AG08396 (cell line): ENCODE measurements around the gene ACTL6B.

ENCODE experiments used
- DNase-seq: peaks from one replicate; pipeline ENCODE4 v3.0.0; 2012; ENCODE audit warnings: low spot score, mixed read lengths

Gene ACTL6B

DNA sequence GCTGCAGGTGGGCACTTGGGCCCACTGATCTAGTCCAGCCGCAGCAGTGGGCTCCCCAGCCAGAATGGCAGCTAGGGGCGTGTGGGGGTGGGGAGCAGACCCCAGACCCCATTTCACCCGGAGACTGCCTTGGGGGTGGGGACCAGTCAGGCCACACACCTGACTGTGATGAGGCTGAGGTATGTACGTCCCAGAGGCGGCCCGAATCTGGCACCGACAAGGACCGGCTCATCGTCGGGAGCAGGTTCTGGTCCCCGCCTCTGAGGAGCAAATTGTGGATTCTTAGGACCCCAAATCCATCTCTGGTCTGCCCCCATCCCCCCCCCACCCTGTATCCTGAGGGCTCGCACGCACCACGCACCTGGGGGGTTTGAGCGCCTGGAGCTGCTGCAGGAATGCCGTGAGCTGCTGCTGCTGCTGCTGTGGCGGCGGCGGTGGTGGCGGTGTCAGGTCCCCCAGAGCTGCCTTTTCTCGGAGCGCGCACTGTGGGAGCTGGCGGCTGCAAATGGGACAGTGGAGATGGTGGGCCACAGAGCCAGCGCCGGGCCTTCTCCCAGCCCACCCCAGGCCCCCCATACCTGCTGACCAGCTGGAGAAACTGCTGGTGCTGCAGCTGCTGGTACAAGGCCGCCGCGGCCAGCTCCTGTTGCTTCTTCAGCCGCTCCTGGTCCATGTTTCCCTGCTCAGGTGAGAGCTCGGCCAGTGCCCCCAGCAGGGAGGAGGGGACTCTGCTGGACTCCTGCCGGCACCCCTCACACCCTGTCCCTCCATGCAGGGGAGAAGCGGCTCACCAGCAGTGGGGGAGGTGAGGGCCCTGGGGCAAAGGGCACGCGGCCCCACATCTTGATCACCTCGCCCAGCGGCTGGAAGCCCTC lies 27.6 kb upstream of the ACTL6B start:
- DNase-seq = peak; percentile 10

DNA sequence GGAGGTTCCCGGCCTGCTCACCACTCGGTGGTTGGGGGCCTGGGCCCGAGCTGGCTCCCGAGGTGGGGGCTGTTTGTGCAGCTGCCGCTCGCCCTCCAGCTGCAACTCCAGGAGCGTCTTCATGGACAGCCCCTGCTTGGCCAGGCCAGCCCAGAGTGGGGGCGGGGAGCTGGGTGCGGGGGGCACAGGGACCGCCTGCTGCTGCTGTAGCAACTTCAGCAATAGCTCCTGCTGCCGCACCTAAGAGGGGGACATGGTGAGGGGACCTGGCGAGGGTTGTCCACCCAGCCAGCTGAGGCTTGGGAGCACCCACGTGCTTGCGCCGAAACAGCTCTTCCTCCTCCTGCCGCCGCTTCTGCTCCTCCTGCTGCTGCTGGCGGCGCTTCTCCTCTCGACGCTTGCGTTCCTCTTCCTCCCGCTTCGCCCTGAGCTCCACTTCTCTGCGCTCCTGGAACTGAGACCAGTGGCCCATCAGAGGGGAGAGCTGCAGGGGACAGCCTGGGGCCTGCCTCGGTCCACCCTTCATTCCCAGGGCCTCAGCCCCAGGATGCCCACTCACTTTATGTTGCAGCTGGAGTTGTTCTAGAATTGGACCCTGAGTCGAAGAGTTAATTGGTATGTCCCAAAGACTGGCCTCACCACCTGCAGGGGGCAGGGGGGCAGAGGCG lies 26.9 kb upstream of the ACTL6B start:
- peak; percentile 14 for DNase-seq

DNA sequence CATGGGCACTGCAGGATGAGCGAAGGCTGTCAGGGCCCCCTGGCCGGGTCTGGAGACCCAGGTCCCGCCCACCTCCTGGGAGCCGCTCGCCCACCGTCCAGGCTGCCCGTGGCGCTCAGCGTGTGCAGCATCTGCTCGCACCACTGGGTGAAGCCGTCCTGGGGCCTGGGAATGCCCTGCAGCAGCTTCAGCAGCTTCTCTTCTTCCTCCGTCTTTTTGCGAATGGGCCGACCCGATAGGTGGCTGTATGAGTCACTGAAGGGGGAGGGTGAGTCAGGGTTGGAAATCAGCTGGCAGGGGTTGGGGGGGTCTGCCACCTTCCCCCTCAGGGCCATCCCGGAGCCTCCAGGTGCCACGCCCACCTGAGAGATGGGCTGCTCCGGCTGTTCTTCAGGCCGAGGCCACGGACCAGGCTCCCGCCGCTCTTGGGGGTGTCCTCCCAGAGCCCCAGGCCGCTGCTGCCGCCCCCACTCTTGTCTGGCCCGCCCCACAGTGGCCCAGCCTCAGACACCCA lies 26.0 kb upstream of the ACTL6B start:
- DNase-seq = peak; percentile 17

DNA sequence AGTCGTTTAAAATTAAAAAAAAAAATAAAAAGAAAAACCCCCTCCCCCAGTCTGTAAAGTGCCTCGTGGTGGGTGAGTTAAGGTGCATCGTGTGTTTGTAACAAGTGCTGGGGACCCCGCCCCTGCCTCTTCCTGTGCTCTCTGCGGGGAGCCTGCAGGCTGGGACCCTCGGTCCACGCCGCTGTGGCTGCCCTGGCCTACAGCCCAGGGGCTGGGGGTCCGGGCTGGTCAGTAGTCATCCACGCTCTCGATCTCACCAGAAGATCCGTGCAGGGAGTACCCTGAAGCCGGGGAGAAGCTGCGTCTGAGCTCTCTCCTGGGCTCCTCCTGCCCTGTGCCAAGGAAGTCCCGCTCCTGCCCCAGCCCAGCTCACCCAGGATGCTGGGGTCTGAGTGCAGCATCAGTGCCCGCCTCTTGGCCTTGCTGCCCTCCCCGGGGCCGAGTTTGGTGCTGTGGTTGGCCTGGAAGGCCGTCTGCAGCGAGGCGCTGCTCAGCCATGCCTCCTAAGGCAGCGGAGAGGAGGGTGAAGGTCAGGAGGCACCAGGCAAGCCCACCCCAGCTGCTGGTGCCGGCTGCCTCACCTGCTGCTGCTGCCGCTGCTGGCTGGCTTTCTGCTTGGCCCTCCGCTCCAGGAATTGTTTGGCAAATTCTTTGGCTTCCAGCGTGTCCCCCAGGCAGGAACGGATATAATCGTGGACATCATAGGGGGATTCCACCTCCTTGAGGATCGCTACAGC lies 25.4 kb upstream of the ACTL6B start:
- DNase-seq = peak; percentile 12

DNA sequence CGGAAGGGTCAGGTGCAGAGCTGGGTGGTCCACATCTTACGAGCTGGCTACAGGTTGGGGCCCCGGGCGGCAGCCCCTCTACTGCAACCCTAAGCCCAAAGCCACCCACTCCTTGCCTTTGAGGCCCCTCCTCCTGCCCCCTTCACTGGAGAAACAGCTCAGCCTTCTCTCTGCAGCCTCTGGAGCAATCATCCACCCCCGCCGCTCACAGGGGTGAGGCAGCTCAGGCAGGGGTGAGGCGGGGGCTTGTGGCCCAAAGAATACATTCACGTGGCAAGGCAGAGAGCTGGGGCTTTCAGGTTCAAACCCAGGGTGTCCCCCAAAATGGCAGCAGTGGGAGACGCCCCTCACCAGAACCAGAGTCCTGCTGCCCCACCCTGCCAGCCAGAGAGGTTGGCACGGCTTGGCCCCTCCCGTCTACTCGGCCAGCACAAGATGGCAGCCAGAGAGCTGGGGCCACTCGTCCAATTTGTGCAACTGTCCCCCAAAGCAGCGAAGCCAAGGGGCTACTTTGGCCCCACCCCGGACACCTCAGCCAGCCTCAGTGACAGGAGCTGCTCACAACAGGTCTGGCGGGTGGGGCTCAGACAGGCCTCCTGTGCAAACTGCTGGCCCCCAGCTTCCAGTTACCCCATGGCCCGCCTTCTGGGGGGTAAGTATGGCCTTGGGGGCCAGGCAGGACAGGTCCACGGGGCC lies 24.5 kb upstream of the ACTL6B start:
- peak; percentile 13 for DNase-seq

DNA sequence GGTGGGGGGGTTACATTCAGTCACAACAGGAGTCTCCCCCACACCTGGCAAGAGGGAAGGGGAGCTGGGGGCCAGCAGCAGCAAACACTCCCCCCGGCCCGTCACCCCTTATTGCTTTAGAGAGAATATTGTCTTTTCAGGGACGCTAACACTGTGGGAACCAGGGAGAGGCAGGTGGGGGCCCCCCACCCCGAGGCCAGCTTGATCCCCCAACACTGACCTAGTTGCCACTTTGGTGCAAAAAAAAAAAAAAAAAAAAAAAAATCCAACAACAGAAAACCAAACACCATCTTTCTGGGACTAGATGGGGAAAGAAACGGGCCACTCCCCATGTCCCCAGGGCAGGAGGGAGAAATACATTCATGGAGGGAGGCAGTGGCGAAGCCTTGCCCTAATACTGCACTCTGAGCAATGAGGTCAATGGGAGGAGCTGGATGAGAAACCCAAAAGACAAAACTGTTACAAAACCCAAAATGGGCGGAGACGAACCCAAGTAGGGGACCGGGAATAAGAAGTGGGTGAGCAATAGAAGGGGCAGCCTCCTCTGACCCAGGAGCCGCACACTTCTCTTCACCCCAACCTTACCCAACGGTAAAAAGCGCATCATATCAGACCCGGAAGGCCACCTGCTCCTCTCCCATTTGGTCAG lies 23.8 kb upstream of the ACTL6B start:
- DNase-seq = peak; percentile 47

DNA sequence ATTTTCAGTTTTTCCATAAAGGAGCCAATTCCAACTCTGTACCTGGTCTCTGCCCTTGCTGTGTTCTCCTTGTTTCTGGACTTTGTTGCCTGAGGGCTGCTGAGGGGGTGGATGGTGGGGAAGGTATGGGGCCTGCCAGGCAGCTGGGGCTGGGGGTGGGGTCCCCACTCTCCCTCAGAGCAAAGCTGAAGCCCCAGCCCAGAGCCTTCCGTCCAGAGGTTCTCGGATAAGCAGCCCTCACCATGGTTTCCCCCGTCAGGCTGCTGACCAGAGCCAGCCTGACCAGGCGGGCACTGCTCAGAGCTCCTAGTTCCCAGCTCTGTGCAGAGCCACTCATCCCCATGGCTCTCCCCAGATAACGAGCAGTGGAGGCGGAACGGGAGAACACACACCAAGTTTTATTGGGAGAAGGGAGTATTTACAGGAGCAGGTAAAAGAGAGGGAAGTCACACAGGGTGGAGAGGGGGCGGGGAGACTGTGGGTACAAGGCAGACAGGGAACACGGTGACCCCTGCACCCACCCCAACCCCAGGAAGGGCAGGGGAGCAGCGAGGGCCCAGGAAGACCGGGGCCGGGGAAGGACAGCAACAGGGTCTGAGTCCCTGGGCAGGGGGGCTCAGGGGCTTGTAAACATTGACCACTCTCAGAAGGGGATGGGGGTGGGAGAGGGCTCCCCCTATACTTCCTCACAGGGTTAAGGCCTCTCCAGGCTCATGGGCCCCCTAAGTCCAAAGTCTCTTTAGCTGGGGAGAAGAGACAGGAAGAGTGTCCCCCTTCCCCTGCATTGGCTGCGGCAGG lies 23.1 kb upstream of the ACTL6B start:
- DNase-seq = no peak

DNA sequence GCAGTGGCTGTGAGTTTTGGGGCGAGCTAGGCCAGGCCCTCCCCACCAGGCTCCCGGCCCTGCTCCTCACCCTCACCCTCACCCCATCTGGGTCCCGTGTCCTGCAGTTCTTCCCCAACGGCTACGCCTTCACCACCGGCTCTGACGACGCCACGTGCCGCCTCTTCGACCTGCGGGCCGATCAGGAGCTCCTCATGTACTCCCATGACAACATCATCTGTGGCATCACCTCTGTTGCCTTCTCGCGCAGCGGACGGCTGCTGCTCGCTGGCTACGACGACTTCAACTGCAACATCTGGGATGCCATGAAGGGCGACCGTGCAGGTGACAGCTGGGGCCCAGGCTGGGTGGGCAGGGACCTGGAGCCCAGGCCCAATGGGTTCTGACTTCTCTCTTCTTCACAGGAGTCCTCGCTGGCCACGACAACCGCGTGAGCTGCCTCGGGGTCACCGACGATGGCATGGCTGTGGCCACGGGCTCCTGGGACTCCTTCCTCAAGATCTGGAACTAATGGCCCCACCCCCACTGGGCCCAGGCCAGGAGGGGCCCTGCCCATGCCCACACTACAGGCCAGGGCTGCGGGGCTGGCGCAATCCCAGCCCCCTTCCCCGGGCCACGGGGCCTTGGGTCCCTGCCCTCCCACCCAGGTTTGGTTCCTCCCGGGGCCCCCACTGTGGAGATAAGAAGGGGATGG lies 22.2 kb upstream of the ACTL6B start:
- no peak for DNase-seq

DNA sequence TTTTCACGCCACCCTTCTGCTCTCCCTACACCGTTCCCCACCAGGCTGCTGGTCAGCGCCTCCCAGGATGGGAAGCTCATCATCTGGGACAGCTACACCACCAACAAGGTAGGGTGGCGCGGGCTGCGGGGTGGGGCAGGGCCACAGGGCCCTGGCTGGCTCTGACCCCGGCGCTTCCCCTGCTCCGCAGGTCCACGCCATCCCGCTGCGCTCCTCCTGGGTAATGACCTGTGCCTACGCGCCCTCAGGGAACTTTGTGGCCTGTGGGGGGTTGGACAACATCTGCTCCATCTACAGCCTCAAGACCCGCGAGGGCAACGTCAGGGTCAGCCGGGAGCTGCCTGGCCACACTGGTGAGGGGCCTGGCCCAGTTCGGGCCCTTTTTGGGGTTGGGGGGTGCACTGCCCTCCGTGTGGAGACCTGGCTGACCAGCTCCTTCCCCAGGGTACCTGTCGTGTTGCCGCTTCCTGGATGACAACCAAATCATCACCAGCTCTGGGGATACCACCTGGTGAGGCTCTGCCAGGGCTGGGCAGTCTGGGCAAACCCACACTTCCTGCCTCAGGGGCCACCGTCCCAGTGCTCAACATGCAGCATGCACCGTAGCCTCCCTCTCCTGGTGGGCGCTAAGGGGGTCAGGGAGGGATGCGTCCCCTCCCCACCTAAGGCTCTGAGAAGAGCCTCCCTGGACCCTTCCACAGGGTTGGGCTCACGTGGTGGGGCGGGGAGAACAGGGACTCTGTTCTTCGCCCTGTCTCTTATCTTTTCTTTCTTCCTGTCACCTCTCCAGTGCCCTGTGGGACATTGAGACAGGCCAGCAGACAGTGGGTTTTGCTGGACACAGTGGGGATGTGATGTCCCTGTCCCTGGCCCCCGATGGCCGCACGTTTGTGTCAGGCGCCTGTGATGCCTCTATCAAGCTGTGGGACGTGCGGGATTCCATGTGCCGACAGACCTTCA lies 21.3 kb upstream of the ACTL6B start:
- no peak for DNase-seq

DNA sequence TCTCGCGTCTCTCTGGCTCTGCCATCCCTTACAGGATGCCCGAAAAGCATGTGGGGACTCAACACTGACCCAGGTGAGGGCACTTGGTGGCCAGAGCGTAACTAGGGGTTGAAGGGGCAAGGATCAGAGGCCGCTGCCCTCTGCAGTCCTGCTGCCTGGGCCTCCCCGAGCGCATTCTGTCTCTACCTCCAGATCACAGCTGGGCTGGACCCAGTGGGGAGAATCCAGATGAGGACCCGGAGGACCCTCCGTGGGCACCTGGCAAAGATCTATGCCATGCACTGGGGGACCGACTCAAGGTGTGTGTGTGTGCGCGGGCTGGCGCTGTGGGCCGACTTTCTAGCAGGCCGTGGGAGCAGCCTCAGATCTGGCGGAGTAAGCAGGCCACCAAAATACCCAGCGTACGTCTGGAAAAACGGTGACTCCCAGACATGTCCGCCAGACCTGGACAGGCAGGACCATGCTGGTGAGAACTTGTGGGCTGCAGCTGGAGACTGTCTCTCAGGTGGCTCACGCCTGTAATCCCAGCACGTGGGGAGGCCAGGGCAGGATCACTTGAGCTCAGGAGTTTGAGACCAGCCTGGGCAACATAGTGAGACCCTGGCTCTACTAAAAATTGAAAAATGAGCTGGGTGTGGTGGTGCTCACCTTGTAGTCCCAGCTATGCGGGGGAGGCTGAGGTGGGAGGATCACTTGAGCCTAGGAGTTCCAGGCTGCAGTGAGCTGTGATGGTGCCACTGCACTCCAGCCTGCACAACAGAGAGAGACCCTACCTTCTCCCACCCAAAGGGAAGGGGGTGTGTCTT lies 20.5 kb upstream of the ACTL6B start:
- DNase-seq = no peak

DNA sequence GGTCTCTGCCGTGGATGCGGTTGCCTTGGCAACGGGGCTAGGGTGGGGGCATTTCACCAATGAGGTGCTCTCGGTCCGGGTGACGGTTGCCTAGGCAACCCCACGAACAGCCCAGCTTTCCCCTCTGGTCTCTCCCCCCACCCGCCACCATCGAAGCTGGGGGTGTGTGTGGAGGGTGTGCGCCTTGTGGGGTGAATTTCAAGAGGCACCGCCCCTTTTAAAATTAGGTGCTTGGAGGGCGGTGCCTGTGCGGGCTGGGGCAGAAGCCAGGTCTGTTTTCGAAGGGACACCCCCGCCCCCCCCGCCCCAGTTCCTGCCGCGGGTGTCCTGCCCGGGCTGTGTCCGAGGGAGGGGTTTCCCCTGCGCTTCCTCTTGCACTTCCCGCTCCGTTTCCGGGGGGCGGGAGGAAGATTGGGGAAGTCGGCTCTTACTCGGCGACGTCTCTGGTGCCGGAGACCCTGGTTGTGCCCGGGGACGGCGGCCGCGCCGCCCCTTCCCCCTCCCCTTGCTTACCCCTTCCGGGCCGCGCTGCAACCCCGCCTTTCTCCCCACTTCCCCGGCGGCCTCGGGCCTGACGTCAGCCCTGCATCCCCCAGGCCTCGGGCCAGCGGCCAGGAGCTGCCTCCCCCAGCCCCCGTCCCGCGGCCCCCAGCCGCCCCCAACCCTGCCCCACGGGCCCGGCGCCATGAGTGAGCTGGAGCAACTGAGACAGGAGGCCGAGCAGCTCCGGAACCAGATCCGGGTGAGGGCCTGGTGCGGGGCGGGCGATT lies 19.5 kb upstream of the ACTL6B start:
- DNase-seq = peak; percentile 78

DNA sequence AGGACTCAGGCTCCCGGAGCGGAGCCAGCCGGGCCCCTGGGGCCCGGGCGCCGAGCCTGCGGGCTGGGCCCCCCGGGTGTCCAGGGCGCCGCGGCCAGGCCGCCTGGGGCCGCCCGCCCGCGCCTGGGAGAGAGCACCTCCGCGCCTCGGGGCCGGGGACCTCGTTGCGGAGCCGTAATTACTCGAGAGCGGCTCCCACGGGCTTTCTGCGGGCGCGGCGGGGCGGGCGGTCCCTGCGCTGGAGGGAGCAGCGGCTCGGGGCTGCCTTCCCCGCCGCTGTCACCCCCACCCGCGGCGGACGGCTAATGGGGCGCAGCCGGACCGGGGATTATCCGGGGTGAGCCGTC lies 18.8 kb upstream of the ACTL6B start:
- peak; percentile 38 for DNase-seq

DNA sequence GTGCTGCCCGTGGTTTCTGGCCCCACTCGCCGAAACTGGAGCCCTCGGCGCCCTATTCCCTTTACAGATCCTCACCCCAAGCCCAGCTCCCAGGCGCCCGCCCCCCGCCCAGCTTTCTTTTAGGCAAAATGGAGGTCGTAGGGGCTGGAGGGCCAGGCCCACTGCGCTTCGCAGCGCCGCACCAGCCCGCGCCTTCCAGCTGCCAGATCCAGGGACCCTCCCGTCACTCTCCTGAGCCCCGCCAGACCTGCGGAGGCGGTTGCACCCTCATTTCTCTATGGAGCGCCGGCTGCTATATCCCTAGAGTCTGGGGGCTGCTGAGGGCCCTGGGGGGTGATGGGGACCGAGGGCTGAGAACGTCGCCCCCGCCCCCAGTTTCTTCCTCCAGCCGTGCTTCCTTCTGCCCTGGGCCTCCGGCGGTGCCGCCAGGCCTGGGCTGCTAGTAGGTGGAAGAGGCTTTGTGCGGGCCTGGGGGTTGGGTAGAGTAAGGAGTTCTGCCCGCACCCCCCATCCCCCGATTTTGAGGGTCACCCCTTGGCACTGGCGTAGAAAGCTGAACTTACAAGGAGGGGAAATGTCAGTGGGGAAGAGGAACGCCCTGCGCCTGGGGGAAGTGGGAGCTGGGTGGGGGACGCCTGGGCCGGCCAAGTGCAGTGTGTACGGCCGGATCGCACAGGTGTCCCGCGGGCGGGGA lies 18.3 kb upstream of the ACTL6B start:
- no peak for DNase-seq

DNA sequence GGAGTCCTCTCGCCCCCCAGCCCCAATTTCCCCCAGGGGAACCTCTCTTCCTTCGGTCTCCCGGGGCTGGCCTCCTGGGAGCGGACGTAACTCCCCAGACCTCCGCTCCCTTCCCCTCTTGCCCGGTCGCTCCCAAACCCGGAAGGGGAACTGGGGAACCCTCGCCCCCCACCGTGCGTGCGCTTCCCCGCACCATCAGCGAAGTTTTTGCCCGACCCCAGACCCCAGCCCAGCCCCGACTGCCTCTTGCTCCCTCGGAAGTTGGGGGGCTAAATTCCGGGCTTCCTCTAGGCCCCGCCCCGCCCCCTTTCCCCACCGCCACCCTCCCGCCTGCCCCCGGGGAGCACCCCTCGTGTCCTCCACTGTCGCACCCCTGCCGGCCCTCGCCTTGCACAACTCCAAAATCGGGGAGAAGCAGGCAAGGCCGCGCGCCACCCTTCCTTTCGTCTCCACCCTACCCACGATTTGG lies 17.7 kb upstream of the ACTL6B start:
- DNase-seq = peak; percentile 40

DNA sequence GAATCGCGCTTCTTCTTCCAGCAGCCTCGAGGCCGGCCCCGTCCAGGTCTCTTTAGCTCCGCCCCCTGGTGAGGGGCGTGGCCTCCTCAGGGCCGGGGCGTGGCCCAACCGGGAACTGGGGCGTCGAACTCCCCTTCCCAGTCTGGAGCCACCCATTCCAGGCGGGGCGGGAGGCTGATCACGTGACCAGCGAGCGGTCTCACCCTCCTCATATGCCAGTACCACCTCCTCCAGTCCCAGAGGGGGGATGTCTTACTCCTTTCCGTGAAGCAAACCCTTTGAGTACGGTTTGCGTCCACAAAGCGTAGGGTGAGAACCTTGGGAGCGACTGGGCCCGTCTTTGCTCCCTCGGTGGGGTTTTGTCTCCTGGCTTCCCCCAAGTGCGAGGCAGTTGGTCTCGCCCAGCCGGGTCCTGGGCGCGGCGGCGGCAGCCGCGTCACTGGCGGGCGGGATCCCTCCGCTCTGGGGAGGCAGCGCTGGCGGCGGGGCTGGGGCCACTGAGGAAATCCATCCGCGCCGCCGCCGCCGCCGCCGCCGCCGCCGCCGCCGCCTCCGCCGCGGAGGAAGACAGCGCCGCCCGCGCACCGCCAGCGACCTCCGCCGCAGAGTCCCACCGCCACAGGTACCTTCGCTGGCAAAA lies 17.2 kb upstream of the ACTL6B start, which contains the start of gene GNB2:
Gene GNB2 (plus strand): TSS at position 439 of the 640 bp plus-strand sequence. CDS start 2,526 bp downstream, outside the sequence.
- peak; percentile 99 for DNase-seq
